Hippocampal formation (tissue), 2 donors: Measurements from ENCODE around the gene GABRG3.

Experiments
- DNase-seq, 2 donors: peaks; one replicate each; lab custom pipeline; 2025; lab: John Stamatoyannopoulos, UW

GABRG3 gene

GRCh38 chr15:27101982-27102381 is 131.0 kb downstream of the GABRG3 start:
- no peak for DNase-seq

GRCh38 chr15:27111323-27111722 is 140.3 kb downstream of the GABRG3 start:
- DNase-seq: no peak

DNA sequence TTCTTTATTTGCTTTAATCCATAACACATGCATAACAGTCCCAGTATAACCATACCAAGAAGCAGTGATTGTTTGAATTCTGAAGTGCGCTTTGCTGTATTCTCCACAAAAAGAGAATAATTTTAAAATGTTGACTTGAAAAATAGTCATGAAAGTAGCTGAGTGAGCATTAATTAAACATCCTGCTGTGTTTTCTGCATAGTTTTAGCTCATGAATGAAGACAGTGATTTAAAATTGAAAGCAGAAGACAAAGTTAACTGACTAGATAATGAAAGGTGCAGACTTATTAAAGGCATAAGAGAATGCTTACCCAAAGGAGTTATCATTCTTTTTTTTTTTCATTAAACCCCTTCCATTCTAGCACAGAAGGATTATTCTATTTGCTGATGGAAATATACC is 143.5 kb downstream of the GABRG3 start:
- DNase-seq: no peak

DNA sequence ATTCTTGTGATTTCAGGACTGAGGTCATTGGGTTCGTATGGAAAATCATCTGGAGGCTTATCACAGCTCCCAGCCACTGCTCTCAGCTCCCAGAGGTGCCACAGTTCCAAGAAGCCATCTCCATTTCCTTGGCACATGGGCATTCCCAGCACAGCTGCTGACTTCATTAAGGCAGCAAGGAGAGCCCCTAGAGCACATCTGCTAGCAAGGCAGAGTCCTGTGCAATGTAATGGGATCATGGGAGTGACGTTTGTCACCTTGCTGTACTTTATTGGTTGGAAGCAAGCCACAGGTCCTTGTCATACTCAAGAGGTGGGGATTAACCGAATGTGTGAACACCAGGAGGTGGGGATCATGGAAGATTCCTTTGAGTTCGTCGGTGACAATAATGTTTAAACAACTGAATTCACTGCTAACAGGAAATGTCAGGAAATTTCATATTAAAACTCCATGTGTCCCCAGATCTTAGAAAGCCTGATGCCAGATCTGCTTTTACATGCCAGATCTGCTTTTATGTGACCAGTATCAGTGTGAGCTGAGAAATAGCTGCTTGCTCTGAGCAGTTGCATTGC is 148.8 kb downstream of the GABRG3 start:
- DNase-seq: no peak

DNA sequence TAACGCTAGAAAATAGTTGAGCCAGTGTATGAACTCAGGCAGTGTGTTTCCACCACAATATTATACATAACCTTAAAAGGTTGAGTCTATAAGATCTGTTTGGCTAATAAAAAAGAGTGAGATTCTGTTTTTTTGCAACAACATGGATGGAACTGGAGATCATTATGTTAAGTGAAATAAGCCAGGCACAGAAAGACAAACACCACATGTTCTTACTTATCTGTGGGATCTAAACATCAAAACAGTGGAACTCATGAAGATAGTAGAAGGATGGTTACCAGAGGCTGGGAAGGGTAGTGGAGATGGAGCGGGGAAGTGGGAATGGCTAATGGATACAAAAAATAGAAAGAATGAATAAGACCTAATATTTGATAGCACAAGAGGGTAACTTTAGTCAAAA is 150.7 kb downstream of the GABRG3 start:
- no peak for DNase-seq

DNA sequence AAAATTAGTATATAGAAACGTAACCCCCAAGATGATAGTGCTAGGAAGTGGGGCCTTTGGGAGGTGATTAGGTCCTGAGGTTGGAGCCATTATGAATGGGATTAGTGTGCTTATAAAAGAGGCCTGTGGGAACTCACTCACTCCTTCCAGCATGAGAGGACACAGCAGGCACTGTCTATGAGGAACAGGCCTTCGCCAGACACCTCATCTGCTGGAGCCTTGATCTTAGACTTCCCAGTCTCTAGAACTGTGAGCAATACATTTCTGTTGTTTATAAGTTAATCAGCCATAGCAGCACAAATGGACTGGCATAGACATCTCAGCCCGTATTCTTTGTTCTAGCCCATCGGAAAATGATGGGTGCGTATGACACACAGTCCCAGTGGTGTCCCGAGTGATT is 152.3 kb downstream of the GABRG3 start:
- DNase-seq: no peak

DNA sequence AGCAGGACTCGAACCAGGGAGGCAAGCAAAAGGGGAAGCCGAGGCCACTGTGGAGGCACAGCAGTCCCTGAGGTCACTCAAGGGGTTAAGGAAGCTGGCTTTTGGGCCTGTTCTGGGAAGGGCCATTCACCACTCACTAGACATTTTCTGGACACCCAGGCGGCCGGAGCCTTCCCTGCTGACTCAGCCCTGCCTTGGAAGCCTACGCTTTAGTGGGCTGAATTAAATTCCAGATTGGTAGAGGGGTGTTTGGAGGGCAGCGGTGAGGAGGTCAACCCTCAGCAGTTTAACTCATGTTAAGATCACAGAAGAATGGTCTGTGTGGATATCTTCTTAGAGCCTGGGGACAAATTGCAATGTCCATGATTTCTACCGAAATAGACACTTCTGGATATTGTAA is 152.8 kb downstream of the GABRG3 start:
- no peak for DNase-seq

GRCh38 chr15:27124287-27124871 is 153.4 kb downstream of the GABRG3 start:
- no peak for DNase-seq

GRCh38 chr15:27125185-27125584 is 154.2 kb downstream of the GABRG3 start:
- DNase-seq: no peak

GRCh38 chr15:27126449-27126848 is 155.5 kb downstream of the GABRG3 start:
- no peak for DNase-seq

GRCh38 chr15:27127815-27128570 is 157.0 kb downstream of the GABRG3 start:
- no peak for DNase-seq

DNA sequence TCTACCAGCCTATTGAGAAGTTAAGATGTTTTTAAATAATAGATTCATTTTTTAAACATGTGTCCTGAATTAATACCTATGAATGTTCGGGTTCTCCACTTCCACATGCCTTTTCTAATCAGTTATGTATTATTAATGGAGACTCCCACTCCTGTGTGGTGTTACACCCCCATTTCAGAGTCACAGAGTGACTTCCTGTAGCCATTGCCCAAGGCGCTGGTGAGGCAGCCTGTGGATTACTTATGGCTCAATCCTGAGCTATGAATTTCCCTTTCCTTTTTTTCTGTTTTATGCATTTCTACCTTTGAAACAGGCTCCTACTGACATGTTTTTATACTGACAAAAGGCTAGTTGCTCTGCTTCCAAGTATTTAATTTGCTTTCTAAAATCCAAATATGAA is 162.3 kb downstream of the GABRG3 start:
- DNase-seq: no peak

DNA sequence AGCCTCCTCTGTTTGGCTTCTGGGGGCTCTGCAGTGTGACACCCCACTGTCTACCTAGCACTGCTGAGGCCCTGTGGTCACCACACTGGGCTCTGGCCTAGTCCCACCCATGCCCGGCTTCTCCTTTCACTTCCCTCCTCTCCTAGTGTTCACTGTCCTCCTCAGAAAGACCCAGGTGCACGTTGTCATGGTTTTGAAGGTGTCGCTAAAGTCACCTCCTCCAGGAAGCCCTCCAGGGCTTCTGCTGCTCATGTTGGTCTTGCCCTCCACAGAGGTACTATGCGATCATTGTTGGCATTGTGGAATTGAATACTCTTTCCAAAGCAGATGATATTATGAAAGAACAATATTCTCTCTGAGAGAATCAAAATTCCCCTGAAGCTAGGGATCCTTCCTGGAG is 163.5 kb downstream of the GABRG3 start:
- no peak for DNase-seq

GRCh38 chr15:27135151-27135550 is 164.2 kb downstream of the GABRG3 start:
- DNase-seq: no peak

DNA sequence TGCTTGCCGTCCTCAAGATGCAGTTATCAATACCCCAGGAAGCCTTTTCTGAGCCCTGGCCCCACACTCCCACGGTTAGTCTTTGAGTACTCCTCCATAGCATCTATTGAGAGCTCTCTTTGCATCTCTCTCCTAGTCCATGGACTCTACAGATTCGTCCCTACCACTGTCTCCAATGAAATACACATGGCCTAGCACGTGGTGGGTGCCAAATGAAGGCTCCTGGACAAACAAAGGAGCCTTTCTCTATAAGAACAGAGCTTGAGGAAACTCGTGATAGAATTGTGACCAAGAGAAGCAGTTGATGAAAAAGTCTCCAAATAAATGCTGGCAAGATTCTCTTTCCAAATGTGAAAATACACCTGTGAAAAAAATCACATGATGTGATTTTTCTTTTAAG is 166.1 kb downstream of the GABRG3 start:
- no peak for DNase-seq

DNA sequence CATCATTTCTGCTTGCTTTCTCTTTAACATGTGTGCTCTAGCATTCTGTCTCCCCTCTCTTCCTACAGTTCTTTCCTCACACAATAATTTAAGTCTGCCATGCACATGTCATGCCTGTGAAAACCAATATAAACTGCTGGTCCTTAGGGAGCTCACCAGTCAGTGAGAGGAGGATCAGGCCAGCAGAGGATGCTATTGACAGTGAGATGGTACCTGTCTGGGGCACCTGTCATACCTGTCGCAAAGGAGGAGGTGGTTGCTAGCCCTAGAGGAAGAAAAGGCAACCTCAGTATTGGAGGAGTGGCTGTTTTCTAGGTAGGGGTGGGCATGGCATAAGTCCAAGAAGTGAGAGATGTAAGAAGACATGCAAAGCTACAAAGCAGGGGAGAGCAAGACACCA is 194.6 kb downstream of the GABRG3 start:
- DNase-seq: no peak

DNA sequence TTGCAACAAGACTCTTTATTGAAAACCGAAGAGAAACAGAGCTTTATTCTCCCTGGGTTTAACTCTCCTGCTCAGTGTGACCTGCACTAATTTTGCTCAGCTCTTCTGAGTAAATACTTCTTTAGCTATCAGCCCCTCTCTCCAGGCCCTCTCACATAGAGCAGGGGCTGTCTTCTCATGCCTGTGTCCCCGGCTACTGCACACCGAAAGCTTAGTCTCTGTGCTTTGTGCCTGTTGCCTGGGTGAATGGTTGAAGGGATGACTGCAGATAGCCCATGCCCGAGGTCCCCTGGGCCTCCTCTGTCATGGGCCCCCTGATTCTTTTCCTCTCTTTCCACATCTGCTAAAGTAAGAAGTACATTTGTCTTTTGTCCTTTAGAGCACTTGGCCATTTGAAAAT is 195.9 kb downstream of the GABRG3 start:
- no peak for DNase-seq

DNA sequence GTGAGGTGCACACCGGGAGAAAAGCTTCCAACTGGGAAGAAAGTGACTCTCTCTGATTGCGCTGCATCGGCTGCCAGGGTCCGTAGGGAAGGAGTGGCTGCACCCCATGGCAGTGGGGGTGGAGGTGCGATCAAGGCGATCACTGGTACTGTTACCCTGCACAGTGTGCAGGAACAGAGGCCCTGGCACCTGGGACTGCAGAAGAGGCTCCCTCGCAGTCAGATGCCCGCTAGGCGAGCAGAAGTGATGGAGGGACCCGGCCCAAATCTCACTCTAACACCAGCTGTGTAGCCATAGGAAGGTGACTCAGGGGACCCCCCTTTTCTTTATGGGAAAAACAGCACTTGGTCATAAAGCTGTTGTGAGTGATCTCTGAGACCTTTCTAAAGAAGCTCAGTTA is 196.8 kb downstream of the GABRG3 start:
- no peak for DNase-seq

GRCh38 chr15:27170851-27171250 is 199.9 kb downstream of the GABRG3 start:
- DNase-seq: no peak

- DNase-seq: no peak
Measured at GRCh38 chr15:27172821-27173220, 201.8 kb downstream of the GABRG3 start.

GRCh38 chr15:27175472-27176153 is 204.6 kb downstream of the GABRG3 start:
- no peak for DNase-seq

DNA sequence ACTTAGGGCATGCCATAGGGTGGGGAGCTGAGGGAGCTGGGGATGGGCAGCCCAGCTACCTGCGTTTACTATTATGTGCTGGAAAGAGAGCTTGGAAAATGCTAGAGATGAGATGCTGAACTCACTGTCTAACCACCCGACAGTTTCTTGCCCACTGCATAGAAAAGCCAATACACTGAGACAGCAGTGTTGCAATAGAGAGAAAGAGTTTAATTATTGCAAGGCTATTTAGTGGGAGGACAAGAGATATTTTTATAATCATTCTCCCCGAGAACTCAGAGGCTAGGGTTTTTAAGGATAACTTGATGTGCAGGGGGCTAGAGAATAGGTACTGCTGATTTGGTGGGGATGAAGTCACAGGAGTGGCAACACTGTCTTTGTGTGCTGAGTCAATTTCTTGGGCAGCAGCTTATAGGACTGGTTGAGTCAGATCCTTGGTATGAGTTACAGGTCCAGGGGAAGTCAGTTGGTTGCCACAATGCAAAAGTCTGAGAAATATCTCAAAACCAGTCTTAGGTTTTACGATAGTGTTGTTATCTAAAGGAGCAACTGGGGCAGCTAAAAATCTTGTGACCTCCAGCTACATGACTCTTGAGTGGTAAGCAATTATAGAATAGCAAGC is 205.9 kb downstream of the GABRG3 start:
- no peak for DNase-seq

- no peak for DNase-seq
Measured at GRCh38 chr15:27179789-27180188, 208.8 kb downstream of the GABRG3 start.
